ENCODE results near the gene NPR2. TPM values are rescaled to one million over a fixed set of nuclear protein-coding genes. Genes with fewer than 3 reads are reported as not detected.

The NPR2 gene
- total and polyA plus RNA-seq, 2 of the 13 experiments (the other 11 are each of a cell fraction or from before 2014, with no cell fraction given), result 7.4 to 9.4 TPM

DNA sequence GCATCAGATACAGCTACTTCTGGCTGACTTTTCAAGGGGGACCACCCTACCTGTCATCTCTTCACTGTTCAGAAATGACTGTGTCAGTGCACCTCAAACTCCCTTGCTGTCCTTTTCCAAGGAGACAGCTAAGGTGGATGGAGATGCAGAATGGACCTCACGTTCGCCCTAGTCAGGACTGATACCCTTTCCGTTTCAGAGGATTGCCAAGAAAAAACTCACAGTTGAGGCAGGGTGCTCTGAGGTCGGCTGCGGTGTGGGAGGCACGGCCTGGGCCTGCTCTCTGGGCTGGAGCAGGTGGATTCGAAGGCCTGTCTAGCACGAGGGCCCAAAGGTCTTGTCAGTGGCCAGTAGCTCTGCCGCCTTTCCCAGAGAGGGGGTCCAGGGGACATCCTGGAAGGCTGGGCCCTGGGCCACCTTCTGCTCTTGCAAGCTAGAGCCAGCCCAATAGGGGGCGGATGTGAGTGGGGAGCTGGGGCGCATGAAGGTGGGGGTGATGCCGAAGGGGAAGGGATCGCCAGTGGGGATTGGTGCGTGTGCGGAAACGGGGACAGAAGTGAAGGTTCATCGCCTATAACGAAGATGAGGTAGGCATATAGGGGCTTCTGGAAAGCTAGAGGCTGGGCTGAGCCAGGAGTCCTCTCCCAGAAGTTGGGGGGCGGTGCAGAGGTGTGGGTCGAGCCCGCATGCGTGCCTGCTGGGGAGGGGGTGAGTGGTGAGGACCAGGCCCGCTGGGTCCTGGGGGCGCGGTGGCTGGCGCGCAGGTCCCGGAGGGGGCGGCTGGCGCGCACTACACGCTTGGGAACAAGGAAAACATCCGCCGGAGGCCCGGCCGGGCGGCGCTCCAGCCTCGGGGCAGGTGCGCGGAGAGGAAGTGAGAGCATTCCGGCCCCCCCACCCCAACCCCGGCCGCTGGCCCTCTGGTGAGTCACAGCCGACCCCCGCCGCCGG lies 34.8 kb upstream of the NPR2 start (continued):
- TF ChIP-seq GLI4 (CRISPR knock-in tag; IDR thresholded peaks at IDR 0.05; ENCODE audit: borderline replicate concordance), result 0 out of 2 replicates have a peak, but pooled peaks have one; percentile 49
- TF ChIP-seq ZMAT3 (CRISPR knock-in tag; conservative IDR thresholded peaks at IDR 0.05), result no peak
- TF ChIP-seq KLF15 (CRISPR knock-in tag; IDR thresholded peaks at IDR 0.05; ENCODE audit: borderline replicate concordance), result no peak
- TF ChIP-seq MATR3 (CRISPR knock-in tag; IDR thresholded peaks at IDR 0.05), result no peak
- no peak for TF ChIP-seq SMC3 (IDR thresholded peaks at IDR 0.05; ENCODE audit: low read length)
- no peak for TF ChIP-seq ZNF724P (CRISPR knock-in tag; IDR thresholded peaks at IDR 0.05; ENCODE audit: borderline replicate concordance)
- TF ChIP-seq ZFY (CRISPR knock-in tag; IDR thresholded peaks at IDR 0.05), result peak; percentile 92
- TF ChIP-seq, protein P1, sequence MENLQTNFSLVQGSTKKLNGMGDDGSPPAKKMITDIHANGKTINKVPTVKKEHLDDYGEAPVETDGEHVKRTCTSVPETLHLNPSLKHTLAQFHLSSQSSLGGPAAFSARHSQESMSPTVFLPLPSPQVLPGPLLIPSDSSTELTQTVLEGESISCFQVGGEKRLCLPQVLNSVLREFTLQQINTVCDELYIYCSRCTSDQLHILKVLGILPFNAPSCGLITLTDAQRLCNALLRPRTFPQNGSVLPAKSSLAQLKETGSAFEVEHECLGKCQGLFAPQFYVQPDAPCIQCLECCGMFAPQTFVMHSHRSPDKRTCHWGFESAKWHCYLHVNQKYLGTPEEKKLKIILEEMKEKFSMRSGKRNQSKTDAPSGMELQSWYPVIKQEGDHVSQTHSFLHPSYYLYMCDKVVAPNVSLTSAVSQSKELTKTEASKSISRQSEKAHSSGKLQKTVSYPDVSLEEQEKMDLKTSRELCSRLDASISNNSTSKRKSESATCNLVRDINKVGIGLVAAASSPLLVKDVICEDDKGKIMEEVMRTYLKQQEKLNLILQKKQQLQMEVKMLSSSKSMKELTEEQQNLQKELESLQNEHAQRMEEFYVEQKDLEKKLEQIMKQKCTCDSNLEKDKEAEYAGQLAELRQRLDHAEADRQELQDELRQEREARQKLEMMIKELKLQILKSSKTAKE (CRISPR knock-in tag; IDR thresholded peaks at IDR 0.05; ENCODE audit: borderline replicate concordance), result no peak
- no peak for TF ChIP-seq ZNF562 (CRISPR knock-in tag; IDR thresholded peaks at IDR 0.05; ENCODE audit: borderline replicate concordance)
- TF ChIP-seq KAT8 (CRISPR knock-in tag; IDR thresholded peaks at IDR 0.05), result peak; percentile 78
- no peak for TF ChIP-seq NFIC (IDR thresholded peaks at IDR 0.05; ENCODE audit: low read length)
- TF ChIP-seq, protein P2, sequence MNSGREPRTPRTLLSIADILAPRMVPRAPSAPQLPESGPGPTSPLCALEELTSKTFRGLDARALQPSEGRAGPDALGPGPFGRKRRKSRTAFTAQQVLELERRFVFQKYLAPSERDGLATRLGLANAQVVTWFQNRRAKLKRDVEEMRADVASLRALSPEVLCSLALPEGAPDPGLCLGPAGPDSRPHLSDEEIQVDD (CRISPR knock-in tag; IDR thresholded peaks at IDR 0.05; ENCODE audit: borderline replicate concordance), result no peak; the same call in 1 of the 2 replicates
- TF ChIP-seq ZNF101 (CRISPR knock-in tag; IDR thresholded peaks at IDR 0.05; ENCODE audit: borderline replicate concordance, low read depth), result no peak
- TF ChIP-seq RBM39 (IDR thresholded peaks at IDR 0.05; ENCODE audit: low read depth, low read length, poor library complexity, severe bottlenecking), result peak; percentile 52
- TF ChIP-seq ZNF160 (CRISPR knock-in tag; IDR thresholded peaks at IDR 0.05), result no peak
- no peak for TF ChIP-seq KAT2B (IDR thresholded peaks at IDR 0.05; ENCODE audit: borderline replicate concordance, low read depth, low read length)
- TF ChIP-seq ZNF614 (CRISPR knock-in tag; IDR thresholded peaks at IDR 0.05; ENCODE audit: borderline replicate concordance), result peak; percentile 60; the same call in 1 of the 2 replicates
- TF ChIP-seq, protein P3, sequence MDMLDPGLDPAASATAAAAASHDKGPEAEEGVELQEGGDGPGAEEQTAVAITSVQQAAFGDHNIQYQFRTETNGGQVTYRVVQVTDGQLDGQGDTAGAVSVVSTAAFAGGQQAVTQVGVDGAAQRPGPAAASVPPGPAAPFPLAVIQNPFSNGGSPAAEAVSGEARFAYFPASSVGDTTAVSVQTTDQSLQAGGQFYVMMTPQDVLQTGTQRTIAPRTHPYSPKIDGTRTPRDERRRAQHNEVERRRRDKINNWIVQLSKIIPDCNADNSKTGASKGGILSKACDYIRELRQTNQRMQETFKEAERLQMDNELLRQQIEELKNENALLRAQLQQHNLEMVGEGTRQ (IDR thresholded peaks at IDR 0.05; ENCODE audit: low read depth, low read length), result no peak
- TF ChIP-seq, protein P3 (CRISPR knock-in tag; IDR thresholded peaks at IDR 0.05; ENCODE audit: borderline replicate concordance), result no peak
- TF ChIP-seq ZNF432 (CRISPR knock-in tag; IDR thresholded peaks at IDR 0.05; ENCODE audit: borderline replicate concordance), result no peak
- TF ChIP-seq ZEB1 (IDR thresholded peaks at IDR 0.05; ENCODE audit: insufficient replicate concordance, low read depth), result peak; percentile 56
- TF ChIP-seq MIXL1 (CRISPR knock-in tag; IDR thresholded peaks at IDR 0.05), result 0 out of 2 replicates have a peak, but pooled peaks have one; percentile 8
- TF ChIP-seq ZBTB8A (CRISPR knock-in tag; IDR thresholded peaks at IDR 0.05; ENCODE audit: borderline replicate concordance, low read depth), result no peak; the same call in 1 of the 2 replicates
